Endometrial microvascular endothelial cells (primary cell): Measurements from ENCODE around the gene C14orf180. TPM values are rescaled to one million over a fixed set of nuclear protein-coding genes. Genes with fewer than 3 reads are reported as not detected.

Experiments
- in situ Hi-C: cut with HindIII; loops from 2 replicates; pipeline ENCODE4 v1.10.0; 2017; ENCODE audit warnings: low sequenced_read_pairs, low pct_unique_long_range_greater_than_20kb; ENCODE audit errors: inconsistent ontology term
- total RNA-seq: library from RNA; depleted of rRNA; stranded (reverse); fragments of >200 nt; gene quantifications from one replicate; pipeline ENCODE4 v1.2.3, GENCODE V29; 2015; ENCODE audit errors: inconsistent ontology term

The C14orf180 gene
- total RNA-seq, 1 donor from 2014 or later: not detected

GRCh38 chr14:104548802-104549535 is 30.6 kb upstream of the C14orf180 start:
- in situ Hi-C loops: no loop called here

DNA sequence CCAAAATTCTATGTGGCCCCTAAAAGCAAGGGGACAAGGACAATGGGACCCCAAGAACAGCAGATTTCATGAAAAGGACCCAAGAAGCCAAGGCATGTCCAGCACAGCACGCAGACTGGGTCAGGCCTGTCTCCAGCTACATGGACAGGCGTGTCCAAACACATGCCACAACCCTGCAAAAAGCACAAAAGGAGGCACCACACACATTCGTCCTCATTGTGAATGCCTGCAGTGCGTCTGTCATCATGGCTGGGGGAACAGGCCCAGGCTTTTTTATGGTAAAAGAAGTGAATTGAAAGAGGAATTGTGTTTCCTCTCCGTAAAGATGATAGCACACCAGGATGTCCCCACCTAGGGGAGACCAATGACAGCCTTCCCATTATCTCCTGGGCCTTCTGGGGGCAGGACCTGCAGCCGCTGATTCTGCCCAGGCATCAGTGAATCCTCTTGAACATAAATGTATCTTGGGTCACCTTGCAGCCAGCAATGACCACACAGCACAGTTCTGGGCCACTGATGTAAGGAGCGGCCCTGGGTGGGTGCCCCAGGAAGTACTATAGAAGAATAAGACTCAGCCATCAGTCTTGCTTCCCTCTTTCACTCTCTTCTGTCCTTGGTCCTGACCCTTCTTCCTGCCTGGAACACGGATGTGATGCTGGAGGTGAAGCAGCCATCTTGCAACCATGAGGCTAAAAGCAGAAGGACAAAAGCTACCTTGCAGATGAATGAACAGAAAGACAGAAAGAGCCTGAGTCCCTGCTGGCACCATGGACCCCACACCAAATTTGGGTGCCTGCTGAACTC is 29.8 kb upstream of the C14orf180 start:
- in situ Hi-C loops: no loop called here

DNA sequence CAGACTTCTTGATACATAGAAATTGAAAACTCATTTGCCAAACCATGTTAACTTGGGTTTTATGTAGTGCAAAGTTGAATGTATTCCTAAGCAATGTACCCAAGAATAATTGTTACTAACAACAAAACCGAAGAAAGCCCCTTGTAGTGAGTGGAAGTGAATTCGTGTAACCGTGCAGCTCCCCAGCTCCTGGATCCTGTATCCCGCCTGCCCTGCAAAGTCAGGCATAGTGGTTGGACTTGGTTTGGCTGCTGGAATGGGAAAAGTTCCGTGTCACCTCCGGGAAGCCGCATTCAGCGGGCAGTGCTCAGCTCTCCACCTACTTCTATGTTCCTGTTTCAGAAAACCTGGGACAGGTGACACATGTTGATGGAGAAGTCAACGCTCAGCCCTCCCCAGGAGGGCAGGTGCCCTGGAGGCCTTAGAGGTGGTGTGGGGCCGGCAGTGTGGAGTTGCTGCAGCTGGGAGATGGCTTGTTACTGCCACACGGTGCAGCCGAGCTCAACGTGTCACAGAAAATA is 29.2 kb upstream of the C14orf180 start:
- in situ Hi-C loops: no loop called here

DNA sequence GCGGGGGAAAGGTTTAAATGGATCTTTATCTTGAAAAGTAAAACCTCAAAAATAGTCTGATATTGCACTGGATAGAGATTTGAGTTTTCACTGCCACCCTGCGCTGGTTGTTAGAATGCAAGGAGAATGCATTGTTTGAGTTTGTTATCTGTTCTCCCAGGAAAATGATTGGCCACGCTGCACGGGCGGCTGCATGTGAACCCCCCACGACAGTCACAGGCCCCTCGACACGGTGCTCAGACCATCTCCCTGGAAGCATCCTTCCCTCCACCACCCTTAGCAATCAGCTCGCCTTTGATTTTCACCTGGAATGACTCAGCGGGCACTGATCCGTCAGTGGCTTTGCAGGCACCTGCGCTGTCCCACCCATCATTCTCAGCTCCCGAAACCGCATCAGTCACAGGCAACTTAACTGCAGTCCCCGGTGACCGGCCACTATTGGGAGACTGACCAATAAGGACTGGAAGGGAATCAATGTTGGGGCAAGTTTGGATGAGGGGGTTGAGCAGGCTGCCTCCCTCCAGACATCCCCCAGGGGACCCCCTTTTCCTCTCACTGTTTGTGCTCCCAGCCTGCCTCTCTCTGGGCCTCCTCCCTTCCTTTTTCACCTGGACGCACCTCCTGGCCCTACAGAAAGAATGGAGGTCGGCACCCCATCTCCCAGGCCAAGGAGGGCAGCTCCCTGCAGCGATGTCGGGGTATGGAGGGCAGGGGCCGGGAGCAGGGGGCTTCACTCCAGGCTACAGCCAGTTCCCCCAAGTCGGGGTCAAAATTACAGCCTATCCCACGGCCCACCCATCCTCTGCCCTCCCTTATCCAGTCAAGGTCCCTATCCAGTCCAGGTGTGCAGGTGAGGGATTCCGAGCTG is 28.5 kb upstream of the C14orf180 start:
- in situ Hi-C loops: no loop called here

DNA sequence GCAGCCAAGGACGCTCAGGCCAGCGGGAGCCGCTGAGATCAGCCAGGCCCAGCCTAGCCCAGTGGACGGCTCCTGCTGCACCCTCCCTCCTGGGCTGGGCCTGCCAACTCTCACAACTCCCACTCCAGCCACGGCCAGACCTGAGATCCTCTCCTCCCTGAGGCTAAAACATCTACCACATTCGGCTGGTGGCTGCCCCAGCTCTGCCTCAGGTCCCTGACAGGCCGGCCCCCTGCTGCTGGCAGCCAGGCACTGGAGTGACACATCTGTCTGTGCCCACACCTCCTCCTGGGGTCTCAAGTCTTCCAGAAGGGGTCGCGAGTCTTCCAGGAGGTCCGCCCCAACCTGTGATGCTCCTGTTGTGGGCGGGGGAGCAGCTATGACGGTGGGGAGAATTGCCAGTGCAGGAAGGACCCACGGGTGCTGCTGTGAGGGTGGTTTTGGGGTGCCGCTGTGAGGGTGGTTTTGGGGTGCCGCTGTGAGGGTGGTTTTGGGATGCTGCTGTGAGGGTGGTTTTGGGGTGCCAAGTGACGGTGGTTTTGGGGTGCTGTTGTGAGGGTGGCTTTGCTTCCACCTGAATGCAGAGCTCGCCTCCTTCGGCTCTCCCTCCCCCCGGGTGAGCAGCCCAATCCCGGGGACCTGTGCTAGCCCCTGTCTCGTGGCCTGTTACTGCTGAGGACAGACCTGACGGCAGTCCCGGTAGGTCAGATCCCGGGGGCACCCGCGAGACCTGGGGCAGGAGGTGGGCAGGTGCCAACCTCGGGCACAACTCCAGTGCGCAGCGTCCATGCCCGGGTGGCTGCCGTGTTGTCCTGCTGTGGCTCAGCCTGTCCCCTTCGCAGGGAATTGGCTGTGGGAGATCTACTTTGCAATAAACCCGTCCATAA is 27.5 kb upstream of the C14orf180 start:
- in situ Hi-C loops: no loop called here

- in situ Hi-C loops: no loop called here
Observed at GRCh38 chr14:104552738-104553125, 26.8 kb upstream of the C14orf180 start.

DNA sequence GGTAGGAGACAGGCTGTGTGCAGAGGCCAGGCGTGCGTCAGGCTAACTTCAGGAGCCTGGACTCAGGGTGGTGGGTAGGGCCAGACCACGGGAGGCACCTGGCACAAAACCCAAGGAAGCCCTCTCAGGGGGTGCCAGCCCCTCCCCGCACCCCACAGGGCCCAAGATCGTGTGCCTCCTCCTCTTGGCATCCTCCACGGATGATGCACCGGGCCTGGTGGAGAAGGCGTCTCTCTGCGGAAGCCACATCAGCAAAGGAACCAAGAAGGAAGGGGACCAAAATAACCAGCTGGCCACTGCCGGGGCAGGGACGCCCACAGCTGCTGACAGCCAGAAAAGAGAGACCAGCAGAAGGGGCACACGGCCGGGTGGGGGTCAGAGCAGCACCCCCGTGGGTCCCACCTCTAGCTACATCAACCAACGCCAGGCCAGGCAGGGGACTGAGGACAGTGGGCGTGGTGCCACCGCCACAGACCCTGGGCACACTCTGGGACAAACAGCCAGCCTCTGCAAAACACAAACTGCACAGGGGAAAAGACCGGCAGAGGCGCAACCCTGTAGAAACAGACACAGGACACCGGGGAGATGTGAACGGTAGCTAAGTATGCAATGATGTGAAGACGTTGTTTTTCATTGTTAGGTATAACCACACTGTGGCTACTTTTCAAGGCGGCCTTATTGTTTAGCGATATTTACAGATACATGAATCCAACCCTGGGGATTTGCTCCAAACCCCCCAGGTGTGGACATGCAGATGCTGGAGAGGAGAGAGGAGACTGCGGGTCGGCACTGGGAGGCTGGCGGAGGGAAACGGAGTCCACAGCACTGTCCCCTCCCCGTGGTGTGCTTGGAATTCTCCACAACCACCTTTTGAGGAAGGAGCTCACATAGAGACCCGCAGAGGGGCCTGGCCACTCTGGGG is 26.1 kb upstream of the C14orf180 start:
- in situ Hi-C loops: no loop called here

DNA sequence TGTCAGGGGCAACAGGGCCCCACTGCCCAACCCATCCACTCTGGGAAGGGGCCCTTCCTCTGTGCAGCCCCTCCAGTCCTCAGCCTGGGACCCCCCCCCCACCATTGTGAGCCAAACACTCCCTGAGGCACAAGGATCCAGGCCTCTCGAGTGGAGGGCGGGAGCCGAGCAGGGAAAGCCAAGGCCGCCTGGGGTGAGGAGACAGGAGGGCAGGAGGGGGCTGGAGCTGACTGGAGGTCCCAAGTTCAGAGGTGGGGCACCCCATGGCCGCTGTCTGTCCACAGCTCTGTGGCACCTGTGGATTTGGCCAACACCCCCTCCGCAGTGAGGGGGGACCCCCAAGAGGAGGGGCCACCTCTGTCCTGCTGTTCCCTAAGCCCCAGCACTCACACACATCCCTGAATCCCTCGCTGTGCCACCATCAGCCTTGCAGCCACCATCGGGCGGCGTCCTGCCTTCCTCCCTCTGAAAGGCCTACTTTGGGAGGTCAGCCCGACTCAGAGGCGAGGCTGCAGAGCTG is 25.4 kb upstream of the C14orf180 start:
- in situ Hi-C loops: no loop called here

- in situ Hi-C loops: no loop called here
Observed at GRCh38 chr14:104554608-104555429, 24.7 kb upstream of the C14orf180 start.

GRCh38 chr14:104555430-104556255 is 23.9 kb upstream of the C14orf180 start:
- in situ Hi-C loops: no loop called here

DNA sequence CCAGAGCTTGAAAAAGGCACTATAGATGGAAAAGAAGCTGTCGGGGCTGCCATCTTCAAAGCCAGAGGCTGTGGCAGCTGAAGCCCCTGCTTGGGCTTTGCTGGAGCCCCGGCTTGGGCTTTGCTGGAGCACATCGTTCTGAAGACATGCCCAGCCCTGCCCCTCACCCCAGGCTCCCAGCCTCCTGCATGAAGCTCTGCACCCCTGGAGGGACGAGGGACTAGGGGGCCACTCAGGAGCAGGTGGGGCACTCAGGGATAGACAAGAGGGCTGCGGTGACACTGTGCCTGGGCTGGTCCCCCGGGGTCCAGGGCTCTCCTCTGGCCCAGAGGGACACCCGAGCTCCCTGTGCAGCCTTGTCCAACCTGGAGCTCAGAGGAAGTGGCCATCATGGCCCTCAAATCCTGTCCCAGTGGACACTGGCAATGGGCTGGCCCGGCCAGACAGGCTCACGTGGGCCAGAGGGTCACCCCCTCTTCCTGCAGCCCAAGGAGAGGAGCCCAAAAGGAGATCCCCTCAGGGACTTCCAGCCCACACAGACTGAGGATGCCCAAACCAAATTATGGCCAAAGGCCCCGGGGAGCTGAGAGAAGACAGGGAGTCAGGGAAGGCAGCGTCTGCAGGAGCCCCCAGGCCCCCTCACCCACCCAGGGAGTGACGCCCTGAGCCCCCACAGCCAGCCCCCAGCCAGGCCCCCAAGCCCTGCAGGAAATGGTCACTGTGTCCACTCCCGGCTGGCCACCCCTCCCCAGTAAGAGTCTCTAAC is 23.1 kb upstream of the C14orf180 start:
- in situ Hi-C loops: no loop called here

- in situ Hi-C loops: no loop called here
Observed at GRCh38 chr14:104557086-104557485, 22.5 kb upstream of the C14orf180 start.

DNA sequence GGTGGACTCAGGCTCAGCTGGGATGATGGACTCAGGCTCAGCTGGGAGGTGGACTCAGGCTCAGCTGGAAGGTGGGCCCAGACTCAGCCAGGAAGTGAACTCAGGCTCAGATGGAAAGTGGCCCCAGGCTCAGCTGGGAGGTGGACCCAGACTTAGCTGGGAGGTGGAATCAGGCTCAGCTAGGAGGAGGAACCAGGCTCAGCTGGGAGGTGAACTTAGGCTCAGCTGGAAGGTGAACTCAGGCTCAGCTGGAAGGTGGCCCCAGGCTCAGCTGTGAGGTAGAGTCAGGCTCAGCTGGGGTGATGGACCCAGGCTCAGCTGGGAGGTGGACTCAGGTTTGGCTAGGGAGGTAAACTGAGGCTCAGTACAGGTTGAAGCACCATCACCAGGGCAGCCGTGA is 21.8 kb upstream of the C14orf180 start:
- in situ Hi-C loops: no loop called here

DNA sequence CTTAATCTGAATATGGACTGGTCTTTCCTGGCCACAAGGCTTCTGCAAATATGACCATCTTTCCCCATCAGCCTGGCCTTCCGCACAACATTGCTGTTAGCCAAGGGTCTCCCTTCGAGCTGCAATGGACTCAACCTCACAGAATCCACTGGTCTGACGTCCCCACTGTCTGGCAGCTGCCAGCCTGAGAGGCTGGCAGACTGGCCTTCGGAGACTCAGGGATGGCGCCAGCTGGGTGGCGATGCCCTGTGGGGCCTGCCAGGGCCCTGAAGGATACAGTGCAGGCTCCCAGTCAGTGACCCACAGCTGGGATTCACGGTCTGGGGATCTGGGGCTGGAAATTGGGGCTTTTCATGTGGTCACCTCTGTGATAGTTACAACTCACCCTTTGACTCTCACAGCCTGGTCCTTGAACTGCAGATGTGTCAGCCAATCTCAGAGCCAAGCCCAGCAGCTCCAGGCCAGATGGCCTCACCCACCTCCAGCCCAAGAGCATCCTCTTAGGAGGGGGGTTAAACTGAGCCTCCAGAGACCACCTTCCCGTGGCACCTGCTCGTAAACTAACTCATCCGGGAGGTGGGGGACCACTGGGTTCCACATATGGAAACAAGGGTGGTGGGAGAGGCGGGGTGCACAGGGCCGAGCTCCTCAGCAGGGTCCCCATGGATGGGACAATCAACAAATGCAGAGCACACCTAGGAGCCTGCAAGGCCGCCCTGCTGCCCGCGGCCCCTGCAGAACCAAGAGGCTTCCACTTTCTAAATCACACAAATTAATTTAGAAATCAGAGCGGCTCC is 21.1 kb upstream of the C14orf180 start:
- in situ Hi-C loops: no loop called here
